SK-N-SH treated with all-trans-retinoic acid at 6 μM for 48 hours (cell line): ENCODE data around the gene TMEM223.

Experiments
- ATAC-seq: fragments of 200-7000 bp; cut with Tn5 transposase; 3 replicates; pipeline ENCODE4 v1.9.1; 2020; ENCODE audit warnings: mild to moderate bottlenecking, moderate library complexity
- ARNTL ChIP-seq: fragments of 450-650 bp; formaldehyde crosslinking; IDR thresholded peaks from 2 replicates; pipeline ENCODE4 v1.5.0; 2020; ENCODE audit warnings: low read depth, mild to moderate bottlenecking, moderate library complexity, borderline replicate concordance
- BACH2 ChIP-seq: fragments of 250-450 bp; sonication (Bioruptor Pico); IDR thresholded peaks from 2 replicates; pipeline ENCODE4 v1.9.0; 2021; ENCODE audit warnings: mild to moderate bottlenecking, borderline replicate concordance
- CREB5 ChIP-seq: fragments of 250-450 bp; sonication (Bioruptor Pico); IDR thresholded peaks from 2 replicates; pipeline ENCODE4 v1.5.1; 2020; ENCODE audit warnings: low read depth, mild to moderate bottlenecking, moderate library complexity
- CSDC2 ChIP-seq: fragments of 250-450 bp; sonication (Bioruptor Pico); IDR thresholded peaks from 2 replicates; pipeline ENCODE4 v1.5.0; 2020; ENCODE audit warnings: mild to moderate bottlenecking, moderate library complexity
- ESRRG ChIP-seq: fragments of 250-450 bp; sonication (Bioruptor Pico); IDR thresholded peaks from 2 replicates; pipeline ENCODE4 v1.6.1; 2021; ENCODE audit warnings: mild to moderate bottlenecking
- GLIS3 ChIP-seq: fragments of 250-450 bp; sonication (Bioruptor Pico); IDR thresholded peaks from 2 replicates; pipeline ENCODE4 v1.5.0; 2020; ENCODE audit warnings: mild to moderate bottlenecking, moderate library complexity
- ISL1 ChIP-seq: fragments of 250-450 bp; sonication (Bioruptor Pico); IDR thresholded peaks from 2 replicates; pipeline ENCODE4 v2.1.2; 2022; ENCODE audit warnings: mild to moderate bottlenecking, moderate library complexity
- OSR1 ChIP-seq: fragments of 250-450 bp; sonication (Bioruptor Pico); IDR thresholded peaks from 2 replicates; pipeline ENCODE4 v1.8.0; 2022; ENCODE audit warnings: moderate library complexity, mild to moderate bottlenecking, inconsistent platforms
- PPARA ChIP-seq: fragments of 250-450 bp; sonication (Bioruptor Pico); IDR thresholded peaks from 2 replicates; pipeline ENCODE4 v1.5.0; 2020; ENCODE audit warnings: mild to moderate bottlenecking, borderline replicate concordance
- RARB ChIP-seq: fragments of 250-450 bp; sonication (Bioruptor Pico); IDR thresholded peaks from 2 replicates; pipeline ENCODE4 v1.8.0; 2021; ENCODE audit warnings: mild to moderate bottlenecking, moderate library complexity
- SNAI2 ChIP-seq: fragments of 250-450 bp; sonication (Bioruptor Pico); IDR thresholded peaks from 2 replicates; pipeline ENCODE4 v1.5.0; 2020; ENCODE audit warnings: mild to moderate bottlenecking, moderate library complexity
- TCF4 ChIP-seq: fragments of 250-450 bp; sonication (Bioruptor Pico); IDR thresholded peaks from 2 replicates; pipeline ENCODE4 v1.8.0; 2021; ENCODE audit warnings: mild to moderate bottlenecking, moderate library complexity, borderline replicate concordance
- TOX ChIP-seq: fragments of 250-450 bp; sonication (Bioruptor Pico); IDR thresholded peaks from 2 replicates; pipeline ENCODE4 v1.8.0; 2021; ENCODE audit warnings: mild to moderate bottlenecking, moderate library complexity, borderline replicate concordance
- TSHZ2 ChIP-seq: fragments of 250-450 bp; sonication (Bioruptor Pico); IDR thresholded peaks from 2 replicates; pipeline ENCODE4 v1.5.0; 2020; ENCODE audit warnings: mild to moderate bottlenecking, moderate library complexity
- ZC3H10 ChIP-seq: fragments of 250-450 bp; sonication (Bioruptor Pico); IDR thresholded peaks from 2 replicates; pipeline ENCODE4 v1.5.1; 2021; ENCODE audit warnings: mild to moderate bottlenecking, moderate library complexity
- ZFP3 ChIP-seq: fragments of 250-450 bp; sonication (Bioruptor Pico); IDR thresholded peaks from 2 replicates; pipeline ENCODE4 v1.5.0; 2020; ENCODE audit warnings: mild to moderate bottlenecking, moderate library complexity
- ZFP30 ChIP-seq: fragments of 450-650 bp; formaldehyde crosslinking; IDR thresholded peaks from 2 replicates; pipeline ENCODE4 v1.5.0; 2022; ENCODE audit warnings: mild to moderate bottlenecking, moderate library complexity
- ZNF565 ChIP-seq: fragments of 450-650 bp; formaldehyde crosslinking; conservative IDR thresholded peaks from 2 replicates; pipeline ENCODE4 v1.5.0; 2020; ENCODE audit warnings: low read depth, mild to moderate bottlenecking, moderate library complexity
- ZNF70 ChIP-seq: fragments of 450-650 bp; formaldehyde crosslinking; IDR thresholded peaks from 2 replicates; pipeline ENCODE4 v1.5.0; 2020; ENCODE audit warnings: mild to moderate bottlenecking, moderate library complexity
- ZNF8 ChIP-seq: fragments of 450-650 bp; formaldehyde crosslinking; IDR thresholded peaks from 2 replicates; pipeline ENCODE4 v1.5.0; 2020; ENCODE audit warnings: mild to moderate bottlenecking, moderate library complexity
- TF ChIP-seq, protein P1 (sequence below): fragments of 250-450 bp; sonication (Bioruptor Pico); IDR thresholded peaks from 2 replicates; pipeline ENCODE4 v1.5.1; 2021; ENCODE audit warnings: mild to moderate bottlenecking, moderate library complexity
- TF ChIP-seq, protein P2 (sequence below): fragments of 250-450 bp; sonication (Bioruptor Pico); IDR thresholded peaks from 2 replicates; pipeline ENCODE4 v1.8.0; 2021; ENCODE audit warnings: low read depth, mild to moderate bottlenecking, moderate library complexity, borderline replicate concordance
- TF ChIP-seq, protein P3 (sequence below): fragments of 250-450 bp; sonication (Bioruptor Pico); IDR thresholded peaks from 2 replicates; pipeline ENCODE4 v1.8.0; 2020; ENCODE audit warnings: mild to moderate bottlenecking, moderate library complexity, borderline replicate concordance

TMEM223 gene

GRCh38 chr11:62791501-62792201 is at the start of gene TMEM223:
TSS of gene TMEM223 (minus strand) at chr11:62792006. CDS start at chr11:62791994, 12 bp downstream.
- TF ChIP-seq CSDC2 (CRISPR knock-in tag) = no peak
- TF ChIP-seq, protein P1, sequence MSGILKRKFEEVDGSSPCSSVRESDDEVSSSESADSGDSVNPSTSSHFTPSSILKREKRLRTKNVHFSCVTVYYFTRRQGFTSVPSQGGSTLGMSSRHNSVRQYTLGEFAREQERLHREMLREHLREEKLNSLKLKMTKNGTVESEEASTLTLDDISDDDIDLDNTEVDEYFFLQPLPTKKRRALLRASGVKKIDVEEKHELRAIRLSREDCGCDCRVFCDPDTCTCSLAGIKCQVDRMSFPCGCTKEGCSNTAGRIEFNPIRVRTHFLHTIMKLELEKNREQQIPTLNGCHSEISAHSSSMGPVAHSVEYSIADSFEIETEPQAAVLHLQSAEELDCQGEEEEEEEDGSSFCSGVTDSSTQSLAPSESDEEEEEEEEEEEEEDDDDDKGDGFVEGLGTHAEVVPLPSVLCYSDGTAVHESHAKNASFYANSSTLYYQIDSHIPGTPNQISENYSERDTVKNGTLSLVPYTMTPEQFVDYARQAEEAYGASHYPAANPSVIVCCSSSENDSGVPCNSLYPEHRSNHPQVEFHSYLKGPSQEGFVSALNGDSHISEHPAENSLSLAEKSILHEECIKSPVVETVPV = no peak
- no peak for TF ChIP-seq BACH2 (CRISPR knock-in tag)
- TF ChIP-seq RARB (CRISPR knock-in tag) = no peak
- TF ChIP-seq TOX (CRISPR knock-in tag) = no peak
- TF ChIP-seq, all 23 proteins: peak for 0
- ATAC-seq = peak; percentile 89

- peak; percentile 8 for ATAC-seq
Measured at GRCh38 chr11:62840721-62841360, 49.0 kb upstream of the TMEM223 start.

- peak; percentile 63 for ATAC-seq
- TF ChIP-seq PPARA (CRISPR knock-in tag) (no peak), OSR1 (CRISPR knock-in tag) (no peak), RARB (CRISPR knock-in tag) (0 out of 2 replicates have a peak, but pooled peaks have one; percentile 9), ISL1 (no peak), TSHZ2 (CRISPR knock-in tag) (no peak), ZFP30 (peak; percentile 10; the same call in 1 of the 2 replicates), TCF4 (peak; percentile 77), CREB5 (CRISPR knock-in tag) (no peak), ZFP3 (CRISPR knock-in tag) (no peak), ZNF565 (no peak), ESRRG (CRISPR knock-in tag) (no peak), ZNF8 (CRISPR knock-in tag) (no peak), SNAI2 (CRISPR knock-in tag) (no peak), TOX (CRISPR knock-in tag) (no peak), CSDC2 (CRISPR knock-in tag) (no peak), GLIS3 (CRISPR knock-in tag) (no peak), ZNF70 (CRISPR knock-in tag) (no peak), ZC3H10 (CRISPR knock-in tag) (no peak), BACH2 (CRISPR knock-in tag) (no peak), ARNTL (CRISPR knock-in tag) (no peak)
- TF ChIP-seq, protein P1 = peak; percentile 7; the same call in 1 of the 2 replicates
- TF ChIP-seq, protein P2, sequence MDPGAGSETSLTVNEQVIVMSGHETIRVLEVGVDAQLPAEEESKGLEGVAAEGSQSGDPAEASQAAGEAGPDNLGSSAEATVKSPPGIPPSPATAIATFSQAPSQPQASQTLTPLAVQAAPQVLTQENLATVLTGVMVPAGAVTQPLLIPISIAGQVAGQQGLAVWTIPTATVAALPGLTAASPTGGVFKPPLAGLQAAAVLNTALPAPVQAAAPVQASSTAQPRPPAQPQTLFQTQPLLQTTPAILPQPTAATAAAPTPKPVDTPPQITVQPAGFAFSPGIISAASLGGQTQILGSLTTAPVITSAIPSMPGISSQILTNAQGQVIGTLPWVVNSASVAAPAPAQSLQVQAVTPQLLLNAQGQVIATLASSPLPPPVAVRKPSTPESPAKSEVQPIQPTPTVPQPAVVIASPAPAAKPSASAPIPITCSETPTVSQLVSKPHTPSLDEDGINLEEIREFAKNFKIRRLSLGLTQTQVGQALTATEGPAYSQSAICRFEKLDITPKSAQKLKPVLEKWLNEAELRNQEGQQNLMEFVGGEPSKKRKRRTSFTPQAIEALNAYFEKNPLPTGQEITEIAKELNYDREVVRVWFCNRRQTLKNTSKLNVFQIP (CRISPR knock-in tag) = no peak
- TF ChIP-seq, protein P3, sequence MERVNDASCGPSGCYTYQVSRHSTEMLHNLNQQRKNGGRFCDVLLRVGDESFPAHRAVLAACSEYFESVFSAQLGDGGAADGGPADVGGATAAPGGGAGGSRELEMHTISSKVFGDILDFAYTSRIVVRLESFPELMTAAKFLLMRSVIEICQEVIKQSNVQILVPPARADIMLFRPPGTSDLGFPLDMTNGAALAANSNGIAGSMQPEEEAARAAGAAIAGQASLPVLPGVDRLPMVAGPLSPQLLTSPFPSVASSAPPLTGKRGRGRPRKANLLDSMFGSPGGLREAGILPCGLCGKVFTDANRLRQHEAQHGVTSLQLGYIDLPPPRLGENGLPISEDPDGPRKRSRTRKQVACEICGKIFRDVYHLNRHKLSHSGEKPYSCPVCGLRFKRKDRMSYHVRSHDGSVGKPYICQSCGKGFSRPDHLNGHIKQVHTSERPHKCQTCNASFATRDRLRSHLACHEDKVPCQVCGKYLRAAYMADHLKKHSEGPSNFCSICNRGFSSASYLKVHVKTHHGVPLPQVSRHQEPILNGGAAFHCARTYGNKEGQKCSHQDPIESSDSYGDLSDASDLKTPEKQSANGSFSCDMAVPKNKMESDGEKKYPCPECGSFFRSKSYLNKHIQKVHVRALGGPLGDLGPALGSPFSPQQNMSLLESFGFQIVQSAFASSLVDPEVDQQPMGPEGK (CRISPR knock-in tag) = no peak
Measured at GRCh38 chr11:62839050-62839945, 47.5 kb upstream of the TMEM223 start, which contains the start of gene WDR74. TSS of gene WDR74 (minus strand) at chr11:62839590. CDS start at chr11:62839570, 20 bp downstream.
